IPS-NIHi7 (cell line): Measurements from ENCODE around the gene SPRY1.

Experiments
- DNase-seq: peaks from one replicate; pipeline ENCODE4 v3.0.0; 2012; ENCODE audit warnings: mixed read lengths; ENCODE audit errors: extremely low spot score

Gene SPRY1

DNA sequence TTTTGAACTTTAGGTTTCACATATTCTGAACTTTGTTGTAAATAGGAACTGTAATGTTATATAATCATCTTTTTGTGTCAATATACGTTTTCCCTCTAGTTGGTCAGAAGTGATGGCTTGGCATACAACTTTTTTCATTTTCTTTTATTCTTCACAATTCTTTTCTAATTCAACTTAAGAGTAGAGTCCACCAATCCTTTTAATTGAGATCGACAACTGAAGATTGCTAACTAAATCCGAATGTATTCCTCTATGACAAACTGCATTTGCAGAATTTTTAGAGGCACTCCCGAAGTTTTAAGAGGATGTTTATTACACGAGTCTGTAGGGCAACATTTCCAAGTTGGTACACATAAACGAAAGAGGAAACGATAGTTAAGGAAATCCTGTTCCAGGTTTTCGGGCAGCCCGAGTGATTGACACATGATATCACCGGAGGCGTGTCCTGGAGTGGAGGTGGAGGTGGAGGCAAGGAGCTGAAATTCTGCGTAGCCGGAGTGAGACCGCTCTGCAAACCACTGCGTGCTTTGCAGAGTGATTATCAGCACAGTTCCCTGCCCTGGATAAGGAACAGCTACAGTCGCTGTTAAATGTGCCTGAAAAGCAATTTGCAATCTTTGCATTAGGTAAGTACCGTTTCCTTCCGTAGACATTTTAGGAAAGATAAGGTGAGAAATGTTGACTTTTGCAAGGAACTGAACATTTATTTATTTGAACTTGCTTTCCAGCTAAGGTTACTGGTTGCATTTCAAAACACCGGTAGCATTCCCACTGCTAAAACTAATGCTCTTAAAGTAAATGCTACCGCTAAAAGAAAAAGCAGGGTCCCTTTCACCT, at the start of gene SPRY1:
SPRY1 (plus strand) TSS at position 489 of the 837 bp plus-strand sequence. CDS start 4,797 bp downstream, outside the sequence.
- peak; percentile 77 for DNase-seq

GRCh38 chr4:123346951-123347350, 49.6 kb upstream of the SPRY1 start:
- DNase-seq: no peak

DNA sequence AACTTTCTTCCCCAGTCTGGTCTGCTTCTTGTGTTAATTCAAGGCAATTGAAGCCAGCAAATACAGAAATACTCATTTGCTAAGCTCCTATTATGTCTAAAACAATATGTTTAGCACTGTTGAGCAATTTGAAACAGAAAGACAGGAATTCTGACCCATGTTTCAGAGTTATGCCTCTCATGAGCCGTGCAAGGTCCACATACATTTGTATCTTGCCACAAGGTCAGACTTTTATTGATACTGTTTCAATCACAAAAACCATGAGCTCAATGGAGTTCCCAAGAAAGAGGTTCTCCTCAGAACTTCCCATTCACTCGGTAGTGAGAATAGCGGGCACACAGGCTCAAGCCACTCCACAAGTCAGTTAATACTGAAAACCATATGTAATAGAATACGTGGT, 47.6 kb upstream of the SPRY1 start:
- DNase-seq: no peak

DNA sequence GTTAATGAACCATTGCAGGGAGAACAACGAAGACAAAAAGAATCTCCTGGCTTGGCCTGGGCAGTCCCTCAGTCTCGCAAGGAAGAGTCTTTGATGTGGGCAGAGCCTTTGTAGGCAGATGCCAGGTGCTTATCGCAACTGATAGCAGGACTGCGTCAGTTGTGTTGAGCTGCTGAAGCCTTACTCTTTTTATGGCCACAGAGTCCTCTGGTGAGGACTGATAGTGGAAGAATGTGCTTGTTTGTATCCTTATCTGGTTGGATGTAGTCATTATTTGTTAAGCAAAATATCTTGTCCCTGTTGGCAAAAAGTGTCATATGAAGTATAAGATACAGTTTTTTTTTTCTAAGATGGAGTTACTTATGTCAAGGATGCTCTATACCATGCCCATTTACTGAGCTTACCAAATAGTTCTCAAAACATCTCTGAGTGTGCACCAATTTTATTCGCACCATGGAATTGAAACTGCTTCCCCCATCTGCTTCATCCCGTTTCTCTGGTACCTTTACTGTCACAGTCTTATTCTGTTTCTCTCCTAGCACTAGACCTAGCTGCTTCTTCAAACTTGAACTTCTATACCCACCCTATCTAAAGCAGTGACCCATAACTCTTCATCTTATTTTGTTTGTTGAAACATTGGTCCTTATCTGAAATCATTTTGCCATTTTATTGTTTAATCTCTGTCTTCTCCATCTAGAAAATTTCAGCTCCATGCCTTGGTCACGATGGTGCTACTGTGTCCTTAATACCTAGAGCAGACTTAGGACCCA, 47.0 kb upstream of the SPRY1 start:
- DNase-seq: no peak

GRCh38 chr4:123350191-123350544, 46.4 kb upstream of the SPRY1 start:
- peak; percentile 79 for DNase-seq

DNA sequence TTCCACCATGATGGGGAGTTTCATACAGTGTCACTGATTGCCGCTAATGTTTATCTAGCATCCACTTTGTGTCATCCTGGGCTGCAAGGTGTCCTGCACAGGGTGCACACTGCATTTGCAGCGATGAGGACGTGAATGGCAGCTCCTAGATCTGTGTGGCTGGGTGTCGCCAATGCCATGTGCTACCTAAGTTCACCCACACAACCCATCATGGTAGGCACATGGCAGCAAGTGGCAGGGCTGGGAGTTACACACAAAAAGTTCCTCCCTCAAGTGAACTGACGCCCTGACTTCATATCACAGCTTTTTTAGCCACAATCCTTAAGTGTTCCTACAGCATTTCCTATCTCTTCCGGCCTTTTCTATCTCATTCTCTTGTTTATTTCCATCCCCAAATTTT, 45.9 kb upstream of the SPRY1 start:
- DNase-seq: no peak

GRCh38 chr4:123351713-123352112, 44.9 kb upstream of the SPRY1 start:
- no peak for DNase-seq

- DNase-seq: no peak
These were observed 44.2 kb upstream of the SPRY1 start for GRCh38 chr4:123352240-123352945.

DNA sequence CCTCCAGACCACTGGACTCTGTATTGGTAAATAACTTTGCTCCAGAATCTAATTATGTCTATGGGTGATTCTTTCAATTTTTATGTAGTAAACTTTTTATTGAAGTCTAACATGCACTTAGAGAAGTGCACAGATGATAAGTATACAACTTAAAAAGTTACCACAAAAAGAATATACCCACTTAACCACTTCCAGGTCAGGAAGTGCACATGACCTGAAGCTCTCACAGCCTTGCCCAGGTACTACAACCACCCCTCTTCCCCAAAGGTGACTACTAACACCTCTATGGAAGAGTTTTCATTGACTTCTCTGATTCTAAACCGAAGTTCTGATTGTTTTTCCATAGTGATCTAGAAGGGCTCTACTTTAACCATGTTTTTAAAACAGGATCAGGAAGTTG, 43.6 kb upstream of the SPRY1 start:
- no peak for DNase-seq

DNA sequence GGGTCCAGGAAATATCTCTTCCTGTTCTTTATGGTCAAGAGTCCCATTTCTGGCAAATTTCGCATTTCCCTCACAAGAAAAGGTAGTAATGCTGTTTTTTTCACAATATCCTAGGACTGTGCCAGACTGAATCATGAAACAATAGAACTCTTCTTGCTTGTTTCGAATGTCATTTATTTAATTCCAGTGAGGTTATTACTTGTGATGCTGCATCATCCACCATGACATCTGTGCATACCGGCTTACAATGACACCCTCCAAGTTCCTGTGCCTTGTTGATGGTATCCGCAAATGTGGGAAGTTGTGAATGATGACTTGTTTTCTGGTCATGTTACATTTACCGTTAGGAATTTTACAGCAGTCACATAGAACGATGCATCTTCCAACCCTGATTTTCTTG, 42.9 kb upstream of the SPRY1 start:
- no peak for DNase-seq

- no peak for DNase-seq
These were observed 41.9 kb upstream of the SPRY1 start for GRCh38 chr4:123354701-123355100.

- no peak for DNase-seq
These were observed 39.7 kb upstream of the SPRY1 start for GRCh38 chr4:123356921-123357320.

DNA sequence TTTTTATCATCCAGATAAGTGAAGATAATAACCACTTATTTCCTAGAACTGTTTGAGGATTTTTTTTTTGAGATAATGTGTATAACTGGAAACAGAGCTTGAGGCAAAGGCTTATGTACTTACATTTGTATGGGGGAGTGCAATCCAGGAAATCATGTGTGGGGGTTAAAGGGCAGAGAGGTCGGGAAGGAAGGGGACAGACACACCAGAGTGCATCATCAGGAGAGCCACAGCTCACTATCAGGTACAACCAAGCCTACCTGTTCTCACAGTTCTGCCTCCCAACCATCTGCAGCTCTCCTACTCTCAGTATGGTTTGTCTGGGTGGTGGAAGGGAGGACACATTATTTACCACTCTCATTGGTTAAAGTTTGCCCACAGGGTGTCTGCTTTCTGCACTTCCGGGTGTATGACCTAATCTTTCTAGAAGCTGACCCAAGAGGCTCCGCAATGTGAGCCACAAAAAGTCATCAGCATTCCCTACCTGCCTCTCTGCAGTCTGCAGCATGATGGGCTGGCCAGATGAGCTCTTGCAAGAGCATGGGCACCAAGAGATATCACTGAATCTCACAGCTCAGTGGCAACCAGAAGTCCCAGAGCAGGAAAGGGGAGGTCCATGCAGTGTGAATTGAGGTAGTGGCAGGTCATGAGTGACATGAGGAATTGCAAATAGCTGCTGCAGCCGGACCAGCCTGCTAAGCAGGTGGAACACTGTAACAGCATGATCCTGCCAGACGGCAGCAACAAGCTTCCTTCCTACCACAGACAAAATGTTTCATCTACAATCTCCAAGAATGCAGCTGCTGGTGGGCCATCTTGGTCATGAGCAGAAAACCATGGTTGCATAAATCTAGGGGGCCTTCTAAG, 36.9 kb upstream of the SPRY1 start:
- DNase-seq: no peak

DNA sequence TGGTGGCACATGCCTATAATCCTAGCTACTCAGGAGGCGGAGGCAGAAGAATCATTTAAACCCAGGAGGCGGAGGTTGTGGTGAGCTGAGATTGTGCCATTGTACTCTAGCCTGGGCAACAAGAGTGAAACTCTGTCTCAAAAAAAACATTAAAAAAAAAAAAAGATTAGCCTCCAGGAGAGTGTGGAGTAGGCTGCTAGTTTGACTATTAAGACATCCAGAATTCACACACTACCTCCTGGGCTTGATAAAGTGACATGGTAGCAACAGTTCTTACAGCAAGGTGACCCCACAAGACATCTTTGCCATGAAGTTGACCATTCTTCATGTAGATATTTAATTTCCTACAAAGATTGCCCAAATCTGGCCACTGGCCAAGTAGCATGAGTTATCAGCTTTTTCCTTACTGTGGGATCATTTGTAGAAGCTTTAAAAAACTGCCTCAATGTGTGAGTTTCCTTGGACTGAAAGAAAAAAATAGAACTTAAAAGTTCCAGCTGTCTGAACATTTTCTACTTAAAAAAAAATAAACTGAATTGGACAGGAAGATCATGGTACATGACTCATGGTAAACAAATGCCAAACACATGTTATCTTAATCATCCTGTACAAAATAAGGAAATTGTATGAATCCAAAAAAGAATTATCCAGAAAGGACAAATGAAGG, 35.3 kb upstream of the SPRY1 start:
- DNase-seq: no peak

GRCh38 chr4:123362103-123362502, 34.5 kb upstream of the SPRY1 start:
- no peak for DNase-seq

- no peak for DNase-seq
These were observed 32.9 kb upstream of the SPRY1 start for GRCh38 chr4:123363729-123364128.

DNA sequence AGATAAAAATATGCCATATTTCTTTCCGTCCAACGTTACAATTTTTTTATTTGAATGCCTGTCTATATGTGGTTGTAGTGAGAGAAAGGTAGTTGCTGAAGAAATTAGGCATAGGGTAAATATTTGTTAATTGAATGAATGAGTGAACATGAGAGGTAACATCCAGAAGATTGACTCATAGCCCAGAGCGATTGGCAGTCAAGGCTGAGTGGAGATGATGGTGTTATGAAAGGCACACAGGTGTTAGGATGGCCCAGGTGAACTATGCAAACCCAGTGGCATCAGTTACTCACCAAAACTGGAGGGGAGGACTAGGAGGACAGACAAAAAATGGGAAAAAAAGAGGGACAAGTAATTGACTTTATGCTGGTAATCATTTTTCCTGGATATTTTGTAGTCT, 31.7 kb upstream of the SPRY1 start:
- no peak for DNase-seq

- no peak for DNase-seq
These were observed 31.2 kb upstream of the SPRY1 start for GRCh38 chr4:123365412-123365811.

GRCh38 chr4:123366144-123366748, 30.3 kb upstream of the SPRY1 start:
- DNase-seq: no peak

DNA sequence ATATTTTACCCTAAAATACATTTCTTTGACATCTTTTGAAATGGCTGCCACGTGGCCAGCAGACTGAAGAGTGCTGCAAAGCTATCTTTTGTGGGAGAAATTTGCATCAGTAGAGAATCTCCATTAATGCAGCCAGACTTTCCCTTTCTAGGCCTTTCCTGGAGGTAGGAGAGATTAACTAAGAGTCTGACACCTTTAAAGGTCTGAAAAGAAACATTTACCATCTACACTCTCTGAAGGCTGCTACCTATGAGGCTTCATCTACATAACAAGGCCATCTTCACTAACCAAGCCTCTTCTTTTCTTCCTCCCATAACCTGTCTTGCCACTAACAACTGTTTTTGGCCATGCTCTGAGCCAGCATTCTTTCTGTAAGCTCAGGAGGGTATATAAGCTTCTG, 17.8 kb upstream of the SPRY1 start:
- DNase-seq: no peak

DNA sequence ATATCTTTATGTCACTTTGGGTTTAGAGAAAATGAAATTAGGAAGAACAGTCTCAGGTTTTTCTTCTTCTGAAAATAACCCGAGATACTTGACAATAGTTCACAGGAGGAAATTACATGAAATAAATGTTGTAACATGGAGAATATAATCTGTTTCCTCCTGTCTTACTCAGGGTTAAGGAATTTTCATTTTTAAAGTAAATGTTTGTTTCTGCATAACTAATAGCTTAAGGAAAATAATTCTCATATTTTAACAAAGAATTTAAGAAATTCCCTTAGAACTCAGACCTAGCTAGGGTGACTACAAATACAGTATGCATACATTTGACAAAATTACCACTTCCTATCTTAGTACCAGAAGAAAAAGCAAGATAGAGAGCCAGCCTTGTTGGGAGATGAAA, 17.2 kb upstream of the SPRY1 start:
- DNase-seq: no peak
